Fibroblast of peridontal ligament (primary cell): Measurements from ENCODE around the gene LACTBL1.
A peak's percentile ranks its signal among the peaks of the same experiment; 100 is the strongest.
"Not testable (repeated sequence)": the region's sequence is repeated elsewhere in the genome, so short reads cannot be mapped to it uniquely, and the experiment has no call there.

Experiments
- DNase-seq: peaks from one replicate; pipeline ENCODE4 v3.0.0-alpha.2; 2010; ENCODE audit errors: extremely low read depth

LACTBL1 gene

GRCh38 chr1:22972760-22973159, at the start of gene LACTBL1:
LACTBL1 (minus strand) TSS chr1:22972866; CDS start chr1:22972316, 550 bp downstream.
- no peak for DNase-seq

GRCh38 chr1:23021834-23022233, 49.2 kb upstream of the LACTBL1 start:
- no peak for DNase-seq

GRCh38 chr1:23020706-23021405, 48.2 kb upstream of the LACTBL1 start:
- DNase-seq, result peak; percentile 27

- peak; percentile 37 for DNase-seq
Measured at GRCh38 chr1:23019863-23020625, 47.4 kb upstream of the LACTBL1 start.

- peak; percentile 95 for DNase-seq
Measured at GRCh38 chr1:23019094-23019862, 46.6 kb upstream of the LACTBL1 start, which contains the start of gene KDM1A. KDM1A (plus strand) TSS chr1:23019468; CDS start chr1:23019597, 129 bp downstream.

- no peak for DNase-seq
Measured at GRCh38 chr1:23018661-23019093, 46.0 kb upstream of the LACTBL1 start.

- DNase-seq, result no peak
Measured at GRCh38 chr1:23013657-23014056, 41.0 kb upstream of the LACTBL1 start.

GRCh38 chr1:23010025-23010424, 37.4 kb upstream of the LACTBL1 start:
- DNase-seq, result not testable (repeated sequence)

GRCh38 chr1:23008901-23009300, 36.2 kb upstream of the LACTBL1 start:
- DNase-seq, result no peak

GRCh38 chr1:23007106-23007505, 34.4 kb upstream of the LACTBL1 start:
- no peak for DNase-seq

GRCh38 chr1:23004769-23005168, 32.1 kb upstream of the LACTBL1 start:
- not testable (repeated sequence) for DNase-seq

- no peak for DNase-seq
Measured at GRCh38 chr1:23004112-23004511, 31.4 kb upstream of the LACTBL1 start.

- not testable (repeated sequence) for DNase-seq
Measured at GRCh38 chr1:23002218-23002617, 29.6 kb upstream of the LACTBL1 start.

- DNase-seq, result not testable (repeated sequence)
Measured at GRCh38 chr1:23000133-23000532, 27.5 kb upstream of the LACTBL1 start.

- not testable (repeated sequence) for DNase-seq
Measured at GRCh38 chr1:22997528-22997927, 24.9 kb upstream of the LACTBL1 start.

- DNase-seq, result no peak
Measured at GRCh38 chr1:22995774-22996173, 23.1 kb upstream of the LACTBL1 start.

- not testable (repeated sequence) for DNase-seq
Measured at GRCh38 chr1:22993220-22993795, 20.6 kb upstream of the LACTBL1 start.

GRCh38 chr1:22992384-22992783, 19.7 kb upstream of the LACTBL1 start:
- not testable (repeated sequence) for DNase-seq

GRCh38 chr1:22983944-22984343, 11.3 kb upstream of the LACTBL1 start:
- no peak for DNase-seq

- DNase-seq, result not testable (repeated sequence)
Measured at GRCh38 chr1:22980471-22980790, 7.8 kb upstream of the LACTBL1 start.

GRCh38 chr1:22978299-22978698, 5.6 kb upstream of the LACTBL1 start:
- peak; percentile 49 for DNase-seq
